Neutrophil (primary cell): ENCODE results near the gene STARD10.
A peak's percentile ranks its signal among the peaks of the same experiment; 100 is the strongest.
"Not testable (repeated sequence)": the region's sequence is repeated elsewhere in the genome, so short reads cannot be mapped to it uniquely, and the experiment has no call there.

Source experiments
- H3K27ac ChIP-seq: fragments of 200-600 bp; sonication (generic); 2 replicates; pipeline ENCODE4 v1.5.1; 2016; ENCODE audit warnings: mild to moderate bottlenecking, moderate library complexity
- H3K27me3 ChIP-seq: fragments of 200-600 bp; sonication (generic); 2 replicates; pipeline ENCODE4 v1.6.0; 2016; ENCODE audit warnings: mild to moderate bottlenecking
- H3K36me3 ChIP-seq: fragments of 200-600 bp; sonication (generic); 2 replicates; pipeline ENCODE4 v1.5.1; 2017
- H3K4me1 ChIP-seq, 2 experiments: fragments of 200-600 bp in 1 of 2; sonication (generic) in 1 of 2; 1 replicate in 1 of 2; 2 replicates in 1 of 2; pipeline versions ENCODE4 v1.5.1 to v1.6.1; 2013 to 2016; ENCODE audit warnings: low read depth in 1 of 2, low read length in 1 of 2, mild to moderate bottlenecking in 1 of 2, moderate library complexity in 1 of 2; ENCODE audit not compliant: control insufficient read depth in 1 of 2, insufficient read depth in 1 of 2
- H3K4me3 ChIP-seq, 2 experiments: fragments of 200-600 bp in 1 of 2; sonication (generic) in 1 of 2; 1 replicate in 1 of 2; 2 replicates in 1 of 2; pipeline ENCODE4 v1.5.1; 2013 to 2016; ENCODE audit warnings: low read depth in 1 of 2, low read length in 1 of 2, mild to moderate bottlenecking in 1 of 2, moderate library complexity in 1 of 2
- H3K9me3 ChIP-seq: fragments of 200-600 bp; sonication (generic); 2 replicates; pipeline ENCODE4 v1.5.1; 2016
- CTCF ChIP-seq: fragments of 200-600 bp; sonication (generic); IDR thresholded peaks from 2 replicates; pipeline ENCODE4 v1.5.1; 2016; ENCODE audit warnings: antibody characterized with exemption

The STARD10 gene

GRCh38 chr11:72814286-72815109 is 20.7 kb upstream of the STARD10 start, which contains the start of gene ATG16L2:
ATG16L2 (plus strand) TSS chr11:72814411; CDS start chr11:72814446, 35 bp downstream.
- Histone ChIP-seq H3K4me3 (peak within 1 kb of the TSS; percentile 82 to 97), H3K4me1 (peaks cover 52 to 70% of the 10 kb centered on the region in 2 experiments), H3K27me3 (no peaks in the 10 kb centered on the region), H3K36me3 (peaks cover 55% of the 10 kb centered on the region), H3K27ac (peak within 1 kb of the TSS; percentile 98), H3K9me3 (no peaks in the 10 kb centered on the region)
- TF ChIP-seq CTCF, result peak; percentile 83

GRCh38 chr11:72813740-72814285 is 20.0 kb upstream of the STARD10 start:
- Histone ChIP-seq H3K9me3 (no peaks in the 10 kb centered on the region), H3K4me3 (peak overlapping the region; percentile 82 to 97), H3K27ac (peak overlapping the region; percentile 98), H3K4me1 (peaks cover 55 to 70% of the 10 kb centered on the region in 2 experiments), H3K27me3 (no peaks in the 10 kb centered on the region), H3K36me3 (peaks cover 55% of the 10 kb centered on the region)
- TF ChIP-seq CTCF, result no peak

- Histone ChIP-seq H3K4me3 (peak overlapping the region; percentile 82 to 97), H3K4me1 (peaks cover 55 to 70% of the 10 kb centered on the region in 2 experiments)
These were observed 19.3 kb upstream of the STARD10 start for GRCh38 chr11:72812967-72813739.

GRCh38 chr11:72812604-72812966 is 18.7 kb upstream of the STARD10 start:
- Histone ChIP-seq H3K36me3 (peaks cover 51% of the 10 kb centered on the region), H3K27ac (peak overlapping the region; percentile 98), H3K4me3 (peak overlapping the region; percentile 82 to 97), H3K9me3 (no peaks in the 10 kb centered on the region), H3K27me3 (no peaks in the 10 kb centered on the region), H3K4me1 (peaks cover 54 to 70% of the 10 kb centered on the region in 2 experiments)
- TF ChIP-seq CTCF, result no peak

More at GRCh38 chr11:72812967-72813739, 19.3 kb upstream of the STARD10 start:
- Histone ChIP-seq H3K27me3 (no peaks in the 10 kb centered on the region), H3K27ac (peak overlapping the region; percentile 98), H3K9me3 (no peaks in the 10 kb centered on the region), H3K36me3 (peaks cover 55% of the 10 kb centered on the region)
- peak; percentile 78 for TF ChIP-seq CTCF

GRCh38 chr11:72811686-72812085 is 17.8 kb upstream of the STARD10 start:
- Histone ChIP-seq H3K27ac (peak overlapping the region; percentile 98), H3K4me1 (peaks cover 54 to 71% of the 10 kb centered on the region in 2 experiments), H3K36me3 (peaks cover 42% of the 10 kb centered on the region), H3K4me3 (peak overlapping the region; percentile 82 to 97)
- not testable (repeated sequence) for H3K27me3 ChIP-seq, H3K9me3 ChIP-seq
